C4-2B (cell line): ENCODE data around the gene NLRP11.

Source experiments
- CTCF ChIP-seq: fragments of 450-650 bp; conservative IDR thresholded peaks from 2 replicates; pipeline ENCODE4 v1.5.1; 2017; ENCODE audit warnings: mild to moderate bottlenecking
- ZFX ChIP-seq: fragments of 450-650 bp; IDR thresholded peaks from 2 replicates; pipeline ENCODE4 v1.6.1; 2017

- TF ChIP-seq CTCF, result no peak
- TF ChIP-seq ZFX, result no peak
These were observed 26.6 kb upstream of the NLRP11 start for GRCh38 chr19:55858401-55858800.
